GM21529 (cell line): ENCODE data around the gene FRS2.

Experiments
- ATAC-seq: cut with Tn5 transposase; IDR thresholded peaks from one replicate; pipeline ENCODE4 v1.9.1; 2021; ENCODE audit not compliant: unreplicated experiment

The FRS2 gene

DNA sequence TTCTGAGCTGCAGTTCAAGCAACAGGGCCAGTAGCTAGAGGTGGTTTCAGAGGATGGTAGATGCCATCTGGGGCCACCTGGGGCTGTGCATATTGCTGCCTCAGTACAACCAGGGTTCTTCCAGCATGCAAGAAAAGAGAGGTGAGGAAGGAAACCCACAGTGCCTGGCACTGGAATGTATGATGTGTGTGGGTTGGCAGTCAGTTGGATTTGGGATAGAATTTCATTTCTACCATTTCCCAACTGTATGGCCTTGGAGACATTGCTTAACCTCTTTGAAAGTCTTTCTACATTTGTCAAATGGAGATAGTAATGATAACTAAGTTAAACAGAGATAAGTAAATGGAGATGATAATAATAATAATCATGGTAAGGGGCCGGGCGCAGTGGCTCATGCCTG, 150.7 kb downstream of the FRS2 start:
- ATAC-seq, result no peak

DNA sequence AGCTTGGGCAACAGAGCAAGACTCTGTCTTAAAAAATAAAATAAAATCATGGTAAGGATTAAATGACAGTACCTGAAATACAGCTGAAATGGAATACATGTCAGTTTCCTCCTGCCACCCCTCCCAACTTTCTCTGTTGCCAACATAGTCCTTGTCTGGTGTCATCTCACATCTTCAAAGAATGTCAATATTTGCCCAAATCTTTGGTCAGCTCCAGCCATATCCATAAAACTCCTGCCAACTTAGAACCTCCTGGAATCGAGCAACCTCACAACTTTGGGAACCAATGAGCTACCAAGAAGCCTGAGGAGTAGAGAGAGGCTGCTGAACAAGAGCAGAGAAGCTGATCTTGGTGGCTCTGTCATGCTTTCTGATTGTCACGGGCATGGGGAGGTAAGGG, 151.4 kb downstream of the FRS2 start:
- no peak for ATAC-seq

DNA sequence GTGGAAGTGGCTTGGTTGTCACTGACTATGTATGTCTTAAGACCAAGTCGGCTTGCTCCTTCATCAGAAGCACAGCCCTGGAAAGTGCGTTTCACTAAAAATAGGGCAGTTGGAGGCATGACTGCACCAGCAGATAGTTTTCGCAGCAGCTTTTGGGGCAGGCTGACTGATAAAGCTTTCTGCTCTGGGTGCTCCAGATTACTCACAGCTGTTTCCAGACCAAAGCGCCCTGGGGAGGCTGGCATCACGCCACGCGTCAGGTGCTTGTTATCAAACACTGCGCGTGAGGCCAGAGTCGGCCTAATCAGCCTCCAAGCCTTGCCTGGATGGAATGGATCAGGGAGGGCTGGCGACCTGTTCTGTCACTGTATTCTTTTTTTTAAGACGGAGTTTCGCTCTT, 153.8 kb downstream of the FRS2 start:
- ATAC-seq, result no peak

DNA sequence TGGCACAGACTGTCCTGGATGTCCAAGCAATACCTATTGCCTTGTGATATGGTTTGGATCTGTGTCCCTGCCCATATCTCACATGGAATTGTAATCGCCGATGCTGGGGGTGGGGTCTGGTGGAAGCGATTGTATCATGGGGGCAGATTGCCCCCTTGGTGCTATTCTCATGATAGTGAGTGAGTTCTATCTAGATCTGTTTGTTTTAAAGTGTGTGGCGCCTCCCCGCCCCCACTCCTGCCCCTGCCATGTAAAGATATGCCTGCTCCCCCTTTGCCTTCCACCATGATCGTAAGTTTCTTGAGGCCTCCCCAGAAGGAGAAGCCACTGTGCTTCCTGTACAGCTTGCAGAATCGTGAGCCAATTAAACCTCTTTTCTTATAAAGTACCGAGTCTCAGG, 157.3 kb downstream of the FRS2 start:
- ATAC-seq, result no peak
